DMS 273 (cell line): Measurements from ENCODE around the gene MAPKAP1.

Experiments
- DNase-seq: peaks from one replicate; lab custom pipeline; 2025; ENCODE audit not compliant: unreplicated experiment; lab: John Stamatoyannopoulos, UW

Gene MAPKAP1

DNA sequence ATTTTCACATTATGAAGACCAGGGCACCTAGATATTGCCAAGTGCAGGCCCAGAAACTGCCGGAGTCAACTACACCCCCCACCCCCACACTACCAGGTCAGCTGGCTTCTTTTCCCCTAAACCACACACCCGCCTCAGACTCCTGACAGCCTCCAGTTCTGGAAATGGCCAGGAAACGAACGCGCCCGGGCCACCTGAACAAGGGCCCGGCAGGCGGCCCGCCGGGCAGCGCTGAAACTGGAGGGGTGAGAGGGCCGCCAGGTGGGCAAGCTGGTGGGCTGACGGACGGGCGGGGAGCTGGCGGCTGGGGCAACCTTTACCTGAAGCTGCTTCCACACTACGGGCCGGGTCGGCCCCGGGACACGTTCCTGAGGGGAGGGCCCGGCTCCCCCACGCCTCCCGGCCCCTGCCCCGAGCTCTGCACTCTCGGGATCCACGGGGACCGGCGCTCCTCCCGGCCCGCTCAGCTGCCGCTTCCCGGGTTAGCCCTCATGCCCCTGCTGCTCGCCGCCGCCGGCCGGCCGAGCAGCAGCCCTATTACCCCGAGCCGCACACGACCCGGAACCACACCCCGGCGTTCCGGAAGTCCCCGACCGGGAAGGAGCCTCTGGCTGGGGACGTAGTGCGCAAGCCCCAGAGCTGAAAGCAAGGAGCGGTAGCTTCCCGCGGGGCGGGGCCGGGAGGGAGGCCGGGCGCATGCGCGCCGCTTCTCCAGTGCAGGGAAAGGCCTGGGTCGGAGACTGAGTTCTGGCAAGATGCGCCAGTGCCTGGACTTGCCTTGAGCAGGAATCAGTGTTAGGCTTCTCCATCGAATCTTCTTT lies at the start of gene MAPKAP1:
MAPKAP1 (minus strand) TSS at position 558 of the 821 bp plus-strand sequence. CDS start 34,634 bp downstream, outside the sequence.
- peak; percentile 98 for DNase-seq

DNA sequence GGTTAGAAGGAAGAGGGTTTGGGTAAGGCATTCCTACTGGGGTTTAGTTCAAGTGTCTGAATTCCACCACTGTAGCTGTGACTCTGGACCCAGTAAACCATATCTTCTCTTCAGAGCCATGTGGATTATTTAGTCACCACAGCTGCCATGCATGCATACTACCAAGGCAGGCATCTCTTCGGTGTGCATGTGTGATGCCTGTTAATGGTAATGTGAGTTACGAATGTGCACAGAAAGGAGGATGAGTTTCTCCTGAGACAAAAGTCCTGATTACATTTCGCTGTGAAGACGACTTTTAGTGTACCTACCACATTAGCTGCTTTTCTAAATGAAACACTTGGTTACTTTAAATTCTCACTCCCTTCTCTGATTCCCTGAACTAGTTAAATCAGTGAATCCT lies 49.5 kb upstream of the MAPKAP1 start:
- DNase-seq = no peak

DNA sequence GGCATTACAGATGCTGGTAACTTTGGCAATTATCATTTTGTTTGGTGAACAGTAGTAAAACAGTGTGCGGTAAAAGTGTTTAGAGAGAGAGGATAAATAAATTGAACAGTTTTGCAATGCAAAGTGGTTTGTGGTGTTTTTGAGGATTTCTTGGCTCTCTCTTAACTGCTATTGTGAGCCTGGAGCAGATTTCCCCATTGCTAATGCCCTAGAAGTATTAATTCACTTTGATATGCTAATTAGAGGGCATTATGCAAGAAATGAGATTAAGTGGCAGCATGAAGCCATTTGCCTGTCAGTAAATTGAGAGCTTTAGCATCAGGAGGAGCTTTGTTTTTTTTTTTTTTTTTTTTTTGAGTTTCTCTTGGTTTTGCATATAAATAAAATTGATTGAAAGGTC lies 48.3 kb upstream of the MAPKAP1 start:
- peak; percentile 78 for DNase-seq

DNA sequence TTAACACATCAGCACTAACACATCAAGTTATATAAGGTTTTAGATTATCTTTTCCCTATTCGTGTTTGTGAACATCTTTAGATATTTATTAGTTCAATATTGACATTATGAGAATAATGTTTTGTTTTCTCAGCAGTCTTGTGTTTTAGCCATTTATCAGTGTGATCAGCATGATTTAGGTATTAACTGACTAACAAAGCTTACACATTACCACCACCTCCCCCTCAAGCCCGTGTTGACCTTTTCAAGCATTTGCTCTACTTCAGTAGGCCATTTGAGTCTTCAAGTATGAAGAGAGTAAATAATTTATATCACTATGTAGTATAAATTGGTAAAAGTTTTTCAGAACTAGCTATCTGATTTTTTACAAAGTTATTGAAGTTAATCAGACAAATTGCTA lies 47.1 kb upstream of the MAPKAP1 start:
- no peak for DNase-seq

DNA sequence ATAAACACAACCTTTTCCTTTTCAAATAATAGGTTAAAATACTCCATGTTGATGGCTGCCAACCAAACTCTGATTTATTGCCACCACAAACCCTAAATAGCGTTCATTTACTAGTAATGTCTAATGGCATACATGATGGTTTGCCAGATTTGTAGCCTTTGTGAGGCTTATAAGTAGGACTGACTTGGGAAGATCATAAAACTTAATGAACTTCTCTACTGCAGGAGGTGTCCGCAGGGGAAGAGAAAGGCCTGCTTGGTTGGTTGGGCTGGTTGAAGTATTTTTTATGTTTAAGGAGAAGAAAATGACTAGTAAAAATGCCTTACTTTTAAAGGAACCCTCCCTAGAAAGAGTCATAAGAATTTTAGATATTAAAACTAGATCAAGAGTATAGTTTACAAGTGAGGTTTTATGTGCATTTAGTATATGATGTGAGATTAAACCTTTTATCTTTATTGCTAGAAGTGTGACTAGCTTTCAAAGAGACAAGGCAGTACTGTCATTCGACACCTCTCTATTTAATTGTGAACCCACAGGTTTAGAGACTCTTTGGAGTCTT lies 45.1 kb upstream of the MAPKAP1 start:
- DNase-seq = peak; percentile 47

DNA sequence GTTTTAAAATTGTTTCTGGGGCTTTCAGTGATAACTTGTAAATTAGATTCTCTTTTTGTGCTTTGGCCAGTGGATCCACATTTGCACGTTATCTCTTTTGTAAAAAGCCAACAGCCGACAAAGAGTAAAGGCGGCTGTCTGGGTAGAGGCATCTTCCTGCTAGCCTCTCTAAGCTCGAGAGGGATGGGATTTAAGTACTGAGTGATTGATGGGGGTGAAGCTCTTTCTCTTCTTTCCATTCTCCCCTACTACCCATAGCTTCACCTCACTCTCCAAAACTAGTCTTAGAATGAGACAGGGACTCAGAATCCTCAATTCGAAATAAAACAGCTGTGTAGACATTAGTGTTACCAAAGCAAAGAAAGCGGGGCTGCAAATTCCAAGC lies 43.6 kb upstream of the MAPKAP1 start:
- DNase-seq = peak; percentile 33

DNA sequence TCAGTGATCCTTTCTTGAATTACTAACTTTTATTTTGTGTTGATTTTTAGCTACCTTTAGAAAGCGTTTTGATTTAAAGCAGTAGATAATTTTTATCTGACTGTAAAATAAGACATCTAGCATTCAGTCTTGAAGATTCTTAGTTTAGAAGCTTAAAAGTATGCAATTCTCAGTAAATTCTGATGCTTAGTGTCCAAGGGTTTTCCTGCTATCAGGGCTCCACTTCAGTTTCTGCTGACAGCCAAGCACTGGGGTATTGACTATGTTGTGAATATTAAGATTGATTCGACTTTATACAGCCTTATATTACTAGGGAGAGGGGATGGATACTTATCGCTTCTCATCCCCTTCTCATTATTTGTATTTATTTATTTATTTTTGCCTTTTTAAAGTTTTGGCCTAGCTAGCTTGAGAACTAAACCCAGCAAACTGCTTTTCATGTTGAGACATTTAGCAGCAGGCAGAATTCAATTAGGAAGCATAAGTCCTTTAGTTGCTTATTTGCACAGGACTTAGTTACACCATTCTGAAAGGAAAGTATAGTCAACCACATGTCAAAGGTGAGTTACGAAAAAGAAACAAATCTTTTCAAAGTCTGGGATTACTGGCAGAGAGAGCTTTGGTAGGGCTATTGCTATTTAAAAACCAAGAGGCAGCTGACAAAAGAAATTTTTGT lies 43.1 kb upstream of the MAPKAP1 start:
- DNase-seq = peak; percentile 31

DNA sequence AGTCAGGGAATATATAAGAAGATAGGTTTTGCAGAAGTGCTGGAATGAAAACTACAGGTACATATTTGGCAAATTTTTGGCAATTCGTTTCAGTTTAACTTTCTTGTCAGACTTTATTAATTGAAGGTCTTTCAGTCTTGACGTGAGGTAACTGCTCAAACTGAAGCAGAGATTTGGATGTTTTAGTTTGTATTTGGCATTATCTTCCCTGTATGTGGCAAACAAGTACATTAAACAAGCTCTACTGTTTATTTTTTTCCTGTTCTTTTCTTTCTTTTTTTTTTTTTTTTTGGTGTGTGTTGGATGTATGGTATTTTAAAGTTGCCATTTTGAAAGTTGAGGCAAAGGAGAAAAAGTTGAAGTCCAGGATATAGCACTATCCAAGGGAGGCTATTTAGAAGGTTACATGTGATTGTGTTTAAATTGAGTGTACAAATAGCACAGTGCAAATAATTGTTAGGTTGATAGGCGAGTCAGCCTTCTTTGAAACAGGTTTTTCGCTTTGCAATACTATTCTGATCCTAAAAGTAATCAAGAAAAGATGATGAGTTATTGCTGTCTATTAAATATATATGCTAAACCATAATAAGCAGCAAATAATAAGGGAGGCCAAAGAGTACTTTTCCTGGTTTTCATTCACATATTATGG lies 42.4 kb upstream of the MAPKAP1 start:
- no peak for DNase-seq

DNA sequence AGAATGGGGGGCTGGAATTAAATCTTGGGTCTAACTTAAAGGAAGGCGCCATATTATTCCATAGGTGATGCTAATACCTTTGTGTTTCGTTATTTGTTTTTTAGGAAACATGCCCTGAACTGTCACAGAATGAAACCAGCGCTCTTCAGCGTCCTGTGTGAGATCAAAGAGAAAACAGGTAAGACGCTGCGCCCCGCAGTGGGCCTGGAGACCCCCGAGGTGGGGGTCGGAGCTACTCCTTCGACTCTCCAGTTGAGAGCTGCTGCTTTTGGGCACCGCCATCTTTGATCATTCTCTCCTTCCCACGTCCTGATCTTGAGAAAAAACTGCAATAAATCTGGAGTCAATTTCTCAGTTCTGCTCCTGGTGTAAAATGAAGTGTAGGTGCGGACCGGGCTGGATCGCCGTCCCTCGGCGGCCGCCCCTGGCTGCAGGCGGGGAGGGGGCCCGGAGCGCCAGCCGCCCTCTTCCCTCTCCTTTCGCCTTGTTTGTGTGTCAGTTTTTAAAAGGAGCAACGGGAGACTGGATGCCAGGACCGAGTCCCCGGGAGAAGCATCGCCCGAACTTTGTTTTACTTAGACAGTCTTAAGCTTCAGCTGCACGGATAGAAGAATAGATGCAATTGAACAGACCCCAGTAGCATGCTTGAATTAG lies 41.6 kb upstream of the MAPKAP1 start:
- peak; percentile 64 for DNase-seq

DNA sequence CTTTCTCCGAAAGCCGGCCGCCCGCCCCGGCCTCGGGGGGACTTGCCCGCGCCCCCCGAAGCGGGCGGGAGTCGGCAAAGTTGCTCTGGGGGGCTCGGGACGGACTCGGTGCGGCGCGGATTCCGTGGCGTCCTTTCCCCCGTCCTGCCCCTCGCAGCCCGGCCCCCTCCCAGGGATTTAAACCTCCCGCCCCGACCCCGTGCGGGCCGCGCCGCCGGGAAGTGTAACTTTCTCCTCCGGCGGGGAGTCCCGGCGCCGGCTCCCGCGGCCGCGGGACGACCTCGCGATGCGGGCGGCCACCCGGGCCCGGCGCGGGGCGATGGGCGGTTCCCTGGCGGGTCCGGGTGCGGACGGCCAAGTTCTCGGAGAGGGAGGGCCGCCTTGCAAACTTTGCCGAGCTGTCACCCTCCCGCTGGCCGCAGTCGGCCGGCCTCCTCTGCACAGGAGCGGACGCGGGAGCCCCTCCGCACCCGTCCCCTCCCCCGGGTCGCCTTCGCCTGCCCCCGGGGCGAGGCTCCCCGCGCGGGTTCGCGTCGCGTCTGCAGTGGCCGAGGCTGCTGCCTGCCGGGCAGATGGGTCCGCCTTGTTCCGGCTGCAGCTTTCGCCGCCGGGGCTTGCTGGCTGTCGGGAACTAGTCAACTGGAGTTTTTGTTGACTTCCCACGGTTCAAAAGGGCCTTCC lies 40.9 kb upstream of the MAPKAP1 start:
- DNase-seq = peak; percentile 70

DNA sequence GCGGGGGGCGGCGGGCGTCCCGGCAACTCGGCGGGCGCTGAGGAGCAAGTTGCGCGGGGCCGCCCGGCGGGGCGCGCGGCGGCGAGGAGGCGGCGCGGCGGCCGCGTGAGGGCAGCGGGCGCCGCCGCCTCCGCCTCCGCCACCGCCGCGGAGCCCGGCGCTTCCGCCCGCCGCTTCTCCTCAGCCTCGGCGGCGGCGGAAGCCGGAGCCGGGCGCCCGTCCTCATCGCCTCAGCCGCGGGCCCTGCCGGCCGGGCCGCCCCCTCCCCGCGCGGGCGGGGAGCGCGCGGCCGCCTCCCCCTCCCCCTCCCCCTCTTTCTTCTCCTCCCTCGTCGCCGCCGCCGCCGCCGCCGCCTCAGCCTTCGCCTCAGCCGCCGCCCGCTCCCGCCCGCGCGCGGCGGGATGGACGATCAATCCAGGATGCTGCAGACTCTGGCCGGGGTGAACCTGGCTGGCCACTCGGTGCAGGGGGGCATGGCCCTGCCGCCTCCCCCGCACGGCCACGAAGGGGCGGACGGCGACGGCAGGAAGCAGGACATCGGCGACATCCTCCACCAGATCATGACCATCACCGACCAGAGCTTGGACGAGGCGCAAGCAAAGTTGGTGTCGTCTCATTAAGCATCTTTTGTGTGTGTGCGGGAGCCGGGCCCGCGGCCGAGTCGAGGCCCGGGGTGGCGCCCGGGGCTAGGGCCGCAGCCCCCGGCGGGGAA lies 40.2 kb upstream of the MAPKAP1 start, which contains the start of gene PBX3:
PBX3 (plus strand) TSS at position 321 of the 712 bp plus-strand sequence.
- DNase-seq = peak; percentile 84

DNA sequence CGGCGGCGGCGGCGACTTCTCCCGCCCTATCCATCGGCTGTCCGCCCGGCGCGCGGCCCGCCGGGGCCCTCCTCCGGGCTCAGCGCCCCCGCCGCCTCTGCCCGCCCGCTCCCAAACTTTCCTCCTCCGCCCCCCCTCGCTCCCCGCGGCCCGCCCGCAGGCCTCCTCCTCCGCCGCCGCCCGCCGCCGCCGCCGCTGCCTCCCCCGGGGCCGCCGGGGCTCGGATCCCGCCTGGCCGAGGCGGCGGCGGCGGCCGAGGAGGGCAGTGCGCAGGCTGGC lies 39.7 kb upstream of the MAPKAP1 start:
- no peak for DNase-seq

DNA sequence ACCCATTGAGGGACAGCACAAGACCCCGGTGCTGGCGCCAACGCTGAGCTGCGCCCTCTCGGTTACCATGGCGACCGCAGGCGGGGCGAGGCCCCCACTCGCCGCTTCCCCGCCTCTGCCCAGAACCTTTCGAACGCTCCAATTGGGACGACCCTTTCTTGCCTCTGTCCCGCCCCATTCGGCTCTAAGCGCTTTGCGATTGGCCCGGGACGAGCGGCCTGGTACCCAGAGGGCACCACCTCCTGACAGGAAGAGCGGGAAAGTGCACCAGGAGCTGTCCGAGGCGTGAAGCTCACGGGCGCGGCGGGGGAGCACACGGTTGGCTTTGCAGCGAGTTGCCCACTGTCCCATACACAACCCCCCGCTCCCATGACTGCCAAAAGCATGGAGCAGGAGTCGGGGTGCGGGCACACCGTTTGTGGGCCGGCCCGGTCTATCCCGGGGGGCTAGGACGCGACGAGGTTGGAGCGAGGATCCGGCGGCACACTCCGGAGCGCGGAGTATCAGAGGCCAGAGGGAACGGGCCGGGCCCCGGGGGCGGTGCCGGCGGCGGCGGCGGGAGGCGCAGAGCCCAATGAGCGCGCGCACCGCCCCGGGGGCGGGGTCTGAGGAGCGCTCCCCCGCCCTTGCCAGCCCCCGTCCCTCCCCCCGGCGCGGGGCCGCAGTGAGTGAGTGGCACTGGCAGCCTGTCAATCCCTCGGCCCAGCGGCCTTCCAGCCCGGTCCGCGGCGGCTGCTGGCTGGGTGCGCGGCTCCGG lies 39.2 kb upstream of the MAPKAP1 start:
- DNase-seq = peak; percentile 98

DNA sequence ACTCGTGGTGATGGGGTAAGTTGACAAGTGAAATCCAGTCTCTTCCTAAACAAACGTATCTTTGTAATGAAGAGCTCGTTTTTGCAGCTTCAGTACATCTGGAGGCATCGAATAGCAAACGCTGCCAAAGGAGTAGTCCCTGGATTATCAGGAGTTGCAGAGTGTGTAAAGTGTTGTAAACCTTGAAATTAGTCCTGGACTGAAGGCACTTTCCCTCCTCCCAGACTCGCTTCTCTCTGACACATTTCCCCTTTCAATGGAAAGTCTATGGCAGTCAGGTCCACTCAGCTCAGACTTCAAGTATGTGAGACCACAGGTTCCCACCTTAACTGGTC lies 38.6 kb upstream of the MAPKAP1 start:
- DNase-seq = no peak

DNA sequence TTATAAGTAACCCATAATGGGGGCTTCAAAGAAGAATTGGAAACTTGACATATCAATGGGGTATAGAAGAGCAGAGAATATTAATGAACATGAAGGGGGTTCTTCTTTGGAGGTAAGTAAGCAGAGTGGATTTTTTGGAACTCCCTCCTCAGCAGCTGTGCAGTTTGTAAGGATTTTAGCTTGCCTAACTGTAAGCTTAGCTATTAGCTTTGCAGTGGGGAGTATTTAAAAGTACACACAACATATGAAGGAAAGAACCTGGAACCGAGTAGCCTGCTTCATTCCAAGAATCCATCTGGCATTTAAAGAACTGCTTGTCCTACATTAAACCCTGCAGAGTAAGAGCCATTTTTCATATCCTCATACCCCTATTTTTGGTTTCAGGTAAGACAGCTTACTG lies 38.0 kb upstream of the MAPKAP1 start:
- no peak for DNase-seq

DNA sequence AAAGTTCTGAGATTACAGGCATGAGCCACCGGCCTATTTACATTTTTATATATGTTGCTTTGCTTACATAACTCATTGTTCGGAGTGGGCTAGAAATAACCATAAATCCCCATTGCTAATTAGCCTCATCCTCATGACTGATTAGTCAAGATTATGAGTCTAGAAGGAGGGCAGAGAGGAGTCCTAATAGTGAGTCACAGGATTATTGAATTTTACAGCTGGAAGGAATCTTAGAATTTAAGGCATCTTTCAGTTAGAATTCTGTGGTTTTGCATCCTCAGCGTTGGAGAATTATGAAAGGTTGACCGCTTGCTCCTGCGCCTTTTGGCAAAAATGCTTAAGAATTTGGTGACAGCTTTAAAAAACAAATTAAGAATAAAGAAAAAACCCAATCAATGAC lies 37.6 kb upstream of the MAPKAP1 start:
- no peak for DNase-seq

DNA sequence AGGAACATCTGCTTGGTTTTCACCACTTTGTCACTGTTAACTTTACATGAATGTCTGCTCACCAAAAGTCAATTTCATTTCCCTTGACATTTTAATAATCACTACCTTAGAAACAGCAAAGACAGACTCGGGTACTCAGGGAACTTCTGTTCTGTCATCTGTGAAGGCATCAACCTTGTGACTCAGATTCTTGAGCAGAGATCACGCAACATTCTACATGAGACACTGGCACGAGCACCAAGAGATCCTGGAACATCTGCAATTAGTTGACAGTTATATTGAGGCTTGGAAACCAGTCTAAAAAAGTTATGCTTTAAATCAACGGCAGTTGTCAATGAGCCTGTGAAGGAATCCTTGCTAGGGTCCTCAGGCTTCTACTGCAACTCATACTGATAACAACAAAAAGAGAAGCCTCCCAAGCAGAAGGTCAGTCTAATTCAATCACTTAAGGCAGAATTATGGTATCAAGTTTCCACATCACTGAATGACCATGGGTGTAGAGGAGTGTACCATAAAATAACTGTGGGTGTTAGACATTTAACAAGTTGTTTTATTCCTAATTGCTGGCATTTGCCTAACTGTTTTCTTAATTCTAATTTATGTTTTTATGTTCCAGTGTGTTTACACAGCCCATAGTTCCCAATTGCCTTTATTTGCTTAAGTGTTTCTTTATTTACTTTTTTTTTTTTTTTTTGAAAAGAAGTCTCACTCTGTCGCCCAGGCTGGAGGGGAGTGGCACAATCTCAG lies 36.8 kb upstream of the MAPKAP1 start:
- no peak for DNase-seq

DNA sequence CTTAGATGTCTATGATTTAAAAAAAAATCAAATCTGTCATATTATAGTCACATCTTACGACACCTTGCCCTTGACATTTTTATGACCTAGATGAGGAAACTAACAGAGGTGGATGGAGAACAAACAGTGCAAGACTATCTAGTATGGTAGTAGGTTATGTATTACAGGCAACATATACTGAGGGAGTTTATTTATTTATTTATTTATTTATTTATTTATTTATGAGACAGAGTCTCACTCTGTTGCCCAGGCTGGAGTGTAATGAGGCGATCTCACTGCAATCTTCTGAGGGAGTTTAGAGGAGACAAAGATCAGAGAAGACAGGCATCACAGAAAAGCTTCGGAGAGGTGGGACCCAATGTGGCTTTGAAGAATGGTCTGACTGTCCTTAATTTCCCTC lies 35.6 kb upstream of the MAPKAP1 start:
- DNase-seq = no peak

DNA sequence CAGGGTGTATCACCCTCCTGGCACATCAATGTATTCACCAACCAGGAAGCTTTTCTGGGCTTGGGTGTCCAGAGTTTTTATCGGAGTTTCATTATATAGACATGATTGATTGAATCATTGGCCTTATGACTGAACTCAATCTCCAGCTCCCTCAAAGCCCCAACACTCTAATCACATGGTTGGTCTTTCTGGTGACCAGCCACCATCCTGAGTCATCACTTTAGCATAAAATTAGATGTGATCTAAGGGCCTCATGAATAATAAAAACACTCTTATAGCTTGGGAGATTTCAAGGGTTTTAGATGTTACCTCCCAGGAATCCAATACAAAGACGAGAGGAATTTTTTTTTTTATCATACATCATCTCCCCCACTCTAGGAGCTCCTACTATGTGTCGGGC lies 32.4 kb upstream of the MAPKAP1 start:
- DNase-seq = no peak
